HK-2 (cell line): ENCODE measurements around the gene BPI.
"Not testable (repeated sequence)": the region's sequence is repeated elsewhere in the genome, so short reads cannot be mapped to it uniquely, and the experiment has no call there.

Experiments used
- DNase-seq: peaks from one replicate; pipeline ENCODE4 v3.0.0-alpha.2; 2018; ENCODE audit not compliant: unreplicated experiment

The BPI gene

DNA sequence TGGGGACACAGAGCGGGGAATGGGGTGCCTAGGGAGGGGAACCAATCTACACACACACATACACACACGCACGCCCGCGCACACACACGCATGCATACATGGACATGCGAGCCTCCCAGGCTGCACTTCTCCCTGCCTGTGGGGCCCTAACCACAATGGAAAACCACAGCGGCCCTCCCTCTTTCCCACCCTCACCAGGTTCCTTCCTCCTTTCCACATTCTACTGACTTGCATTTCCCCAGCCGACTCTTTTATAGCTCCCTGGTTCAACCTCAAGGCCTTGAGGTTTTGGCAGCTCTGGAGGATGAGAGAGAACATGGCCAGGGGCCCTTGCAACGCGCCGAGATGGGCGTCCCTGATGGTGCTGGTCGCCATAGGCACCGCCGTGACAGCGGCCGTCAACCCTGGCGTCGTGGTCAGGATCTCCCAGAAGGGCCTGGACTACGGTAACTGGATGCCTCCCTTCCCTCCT, at the start of gene BPI:
BPI (plus strand) TSS at position 249 of the 472 bp plus-strand sequence; CDS start at position 317, 68 bp downstream.
- no peak for DNase-seq

DNA sequence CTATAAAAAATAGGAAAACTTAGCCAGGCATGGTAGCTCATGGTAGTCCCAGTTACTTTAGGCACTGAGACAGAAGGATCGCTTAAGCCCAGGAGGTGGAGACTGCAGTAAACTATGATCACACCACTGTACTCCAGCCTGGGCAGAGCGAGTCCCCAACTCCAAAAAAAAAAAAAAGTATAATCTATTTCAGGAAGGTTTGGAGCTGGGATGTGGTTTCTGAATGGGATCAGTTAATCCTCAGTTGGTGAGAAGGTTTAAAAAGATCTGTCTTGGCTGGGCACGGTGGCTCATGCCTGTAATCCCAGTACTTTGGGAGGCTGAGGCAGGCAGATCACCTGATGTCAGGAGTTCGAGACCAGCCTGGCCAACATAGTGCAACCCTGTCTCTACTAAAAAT, 49.3 kb upstream of the BPI start:
- not testable (repeated sequence) for DNase-seq

DNA sequence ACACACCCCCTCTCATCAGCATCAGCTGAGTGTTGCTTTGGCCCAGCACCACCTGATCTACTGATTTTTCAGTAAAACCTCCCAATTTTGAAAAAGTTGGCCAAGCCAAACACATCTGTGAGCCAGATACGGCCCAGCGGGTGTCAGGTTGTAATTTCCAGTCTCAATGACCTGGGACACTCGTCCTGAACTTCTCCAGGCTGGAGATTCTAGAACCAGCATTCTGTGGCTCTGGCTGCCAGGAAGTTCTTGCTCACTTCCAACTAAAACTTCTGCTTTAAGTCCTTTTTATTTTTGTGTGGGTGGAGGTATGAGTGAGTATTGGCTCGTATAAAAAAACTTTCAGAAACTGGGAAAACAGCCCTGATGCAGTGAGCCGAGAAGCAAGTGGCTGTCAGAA, 48.6 kb upstream of the BPI start:
- DNase-seq: no peak

DNA sequence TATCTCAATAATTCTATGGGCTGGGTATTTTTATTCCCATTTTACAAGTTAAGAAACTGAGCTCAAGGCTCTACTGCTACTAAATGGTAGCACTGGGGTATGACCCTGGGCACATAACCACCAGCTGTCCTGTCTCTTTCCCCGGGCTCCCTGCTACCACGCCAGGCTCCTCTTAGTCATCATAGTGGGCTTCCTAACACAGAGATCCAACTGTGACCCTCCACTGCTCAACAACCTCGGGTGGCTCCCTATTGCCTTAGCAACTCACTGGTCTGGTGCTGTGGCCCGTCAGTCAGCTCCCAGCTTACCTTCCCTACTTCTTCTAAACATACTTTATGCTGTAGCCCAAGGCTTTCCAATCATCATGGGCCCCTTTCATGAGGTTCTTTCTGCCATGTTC, 47.9 kb upstream of the BPI start:
- DNase-seq: no peak

DNA sequence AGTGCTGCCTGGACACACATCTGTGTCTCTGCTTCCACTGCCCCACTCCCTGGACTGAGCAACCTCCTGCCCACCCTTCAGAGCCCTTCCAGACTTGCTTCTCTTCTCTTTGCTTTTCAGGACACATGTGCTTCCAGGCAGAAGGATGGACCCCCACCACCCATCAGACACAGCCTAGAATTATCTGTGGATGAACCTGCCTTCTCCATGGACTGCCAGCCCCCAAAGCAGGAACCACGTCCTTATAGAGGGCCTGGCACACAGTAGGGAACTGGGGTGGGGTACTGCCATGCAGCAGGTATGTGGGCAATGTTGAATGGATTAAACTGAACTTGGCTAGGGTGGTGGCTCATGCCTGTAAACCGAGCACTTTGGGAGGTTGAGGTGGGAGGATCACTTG, 47.0 kb upstream of the BPI start:
- DNase-seq: no peak

DNA sequence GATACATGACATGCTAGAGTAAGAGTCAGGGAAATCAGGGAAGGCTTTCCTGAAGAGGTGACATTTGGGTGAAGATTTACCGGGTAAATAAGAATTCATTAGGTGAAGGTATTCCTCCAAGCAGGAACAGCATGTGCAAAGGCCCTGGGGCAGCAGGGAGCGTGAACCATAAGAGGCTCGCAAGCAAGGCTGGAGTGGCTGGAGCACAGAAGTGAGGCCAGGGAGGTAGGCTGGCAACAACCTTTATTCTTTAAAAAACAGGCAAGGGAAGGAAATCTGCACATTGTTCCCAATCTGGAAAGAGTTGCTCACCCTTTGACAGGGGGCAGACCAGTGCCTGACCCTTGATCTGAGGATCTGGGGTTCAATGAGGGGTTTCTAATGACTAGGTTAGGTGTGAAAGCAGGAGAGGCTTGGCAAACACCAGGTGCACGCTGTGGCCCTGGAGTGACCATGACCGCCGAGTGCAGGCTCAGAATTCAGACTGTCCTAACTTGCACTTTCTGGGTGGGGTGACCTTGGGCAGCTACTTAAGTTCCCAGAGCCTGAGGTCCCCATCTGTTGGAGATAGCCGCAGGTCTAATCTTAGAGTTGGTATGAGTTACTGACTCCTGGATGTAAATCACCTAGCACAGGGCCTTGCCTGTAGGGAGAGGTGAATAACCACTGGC, 45.3 kb upstream of the BPI start:
- no peak for DNase-seq

DNA sequence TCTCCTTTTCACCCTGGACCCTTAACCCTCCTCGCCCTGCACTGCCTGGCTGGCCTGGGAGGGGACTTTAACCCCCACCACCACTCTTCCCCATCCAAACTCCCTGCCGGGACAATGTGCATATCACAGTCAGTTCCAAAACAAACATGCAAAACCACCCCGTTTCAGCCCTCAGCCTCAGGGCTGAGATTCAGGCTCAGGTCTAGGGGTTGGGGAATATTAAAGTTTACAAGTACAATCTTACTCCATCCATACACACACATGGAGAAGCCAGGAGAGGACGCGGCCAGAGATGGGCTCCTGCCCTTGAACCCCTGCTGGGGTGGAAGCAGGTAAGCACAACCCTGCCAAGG, 44.0 kb upstream of the BPI start:
- no peak for DNase-seq

DNA sequence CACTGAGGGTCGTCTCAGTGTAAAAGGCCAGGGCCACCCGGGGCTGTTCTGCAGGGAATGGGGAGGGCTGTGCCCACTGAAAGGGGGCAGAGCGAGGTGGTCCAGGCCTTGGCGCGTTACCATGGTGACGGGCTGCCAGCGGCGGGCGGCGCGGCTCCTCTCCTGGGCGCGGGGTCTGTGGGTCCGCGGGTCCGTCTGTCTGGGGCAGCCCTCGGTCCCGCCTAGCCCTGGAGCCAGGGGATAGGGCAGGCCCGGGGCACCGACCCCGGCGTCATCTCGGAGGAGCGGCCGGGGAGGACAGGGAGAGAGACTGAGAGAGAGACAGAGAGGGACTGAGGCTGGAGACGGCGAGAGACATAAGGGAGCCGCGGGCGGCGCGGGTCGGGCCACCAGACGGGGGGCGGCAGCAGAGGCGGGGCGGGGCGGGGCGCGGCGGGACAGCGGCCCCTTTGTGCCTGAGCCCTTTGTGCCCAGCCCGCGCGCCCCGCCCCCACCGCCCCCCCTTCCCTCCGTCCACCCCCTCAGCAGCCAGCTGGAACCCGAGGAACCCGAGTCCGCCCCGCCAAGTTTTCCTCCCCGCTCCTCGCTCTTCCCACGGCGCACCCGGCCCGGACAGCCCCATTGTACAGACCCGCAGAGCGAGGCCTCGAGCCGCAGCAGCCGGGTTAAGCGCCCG, 43.4 kb upstream of the BPI start, which contains the start of gene KIAA1755:
KIAA1755 (minus strand) TSS at position 358 of the 676 bp plus-strand sequence; CDS start at position 123, 235 bp downstream.
- DNase-seq: no peak

DNA sequence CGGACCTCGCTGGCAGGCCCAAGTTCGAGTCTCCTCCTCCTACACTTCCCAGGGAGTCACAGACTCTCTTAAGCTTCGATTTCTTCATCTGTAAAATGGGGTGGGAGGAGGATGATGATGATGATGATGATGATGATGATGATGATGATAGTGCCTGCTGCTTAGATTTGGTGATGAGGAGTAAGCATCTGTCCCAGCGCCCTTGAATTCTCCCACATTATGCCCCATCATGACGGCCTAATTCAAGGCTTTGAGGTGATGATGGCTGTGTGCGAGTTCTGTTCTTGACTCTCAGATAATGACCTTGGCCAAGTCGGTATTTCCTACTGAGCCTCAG, 42.9 kb upstream of the BPI start:
- no peak for DNase-seq

DNA sequence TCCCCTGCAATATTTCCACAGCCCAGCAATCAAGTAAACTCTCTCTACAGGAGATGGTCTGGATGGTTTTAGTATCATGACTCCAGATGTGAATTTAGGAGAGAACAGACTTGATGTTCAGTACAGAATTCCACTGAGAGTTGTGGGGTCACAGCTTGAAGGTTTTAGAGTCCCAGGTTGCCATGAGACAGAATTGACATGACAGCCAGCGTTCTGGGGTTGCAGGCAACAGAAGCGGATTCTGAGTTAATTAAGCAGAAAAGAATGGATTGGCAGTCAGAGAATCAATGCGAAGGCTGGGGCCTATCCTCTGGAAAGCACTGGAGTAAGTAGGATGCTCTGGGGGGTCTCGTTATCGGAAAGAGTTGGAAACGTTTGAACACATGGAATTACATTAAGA, 41.0 kb upstream of the BPI start:
- no peak for DNase-seq

DNA sequence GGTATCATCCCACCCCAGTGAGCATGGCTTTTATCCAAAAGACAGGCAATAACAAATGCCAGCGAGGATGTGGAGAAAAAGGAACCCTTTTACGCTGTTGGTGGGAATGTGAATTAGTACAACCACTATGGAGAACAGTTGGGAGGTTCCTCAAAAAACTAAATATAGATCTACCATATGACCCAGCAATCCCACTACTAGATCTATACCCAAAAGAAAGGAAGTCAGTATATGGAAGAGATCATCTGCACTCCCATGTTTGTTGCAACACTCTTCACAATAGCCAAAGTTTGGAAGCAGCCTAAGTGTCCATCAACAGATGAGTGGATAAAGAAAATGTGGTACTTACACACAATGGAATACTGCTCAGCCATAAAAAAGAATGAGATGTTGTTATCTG, 37.5 kb upstream of the BPI start:
- DNase-seq: no peak

DNA sequence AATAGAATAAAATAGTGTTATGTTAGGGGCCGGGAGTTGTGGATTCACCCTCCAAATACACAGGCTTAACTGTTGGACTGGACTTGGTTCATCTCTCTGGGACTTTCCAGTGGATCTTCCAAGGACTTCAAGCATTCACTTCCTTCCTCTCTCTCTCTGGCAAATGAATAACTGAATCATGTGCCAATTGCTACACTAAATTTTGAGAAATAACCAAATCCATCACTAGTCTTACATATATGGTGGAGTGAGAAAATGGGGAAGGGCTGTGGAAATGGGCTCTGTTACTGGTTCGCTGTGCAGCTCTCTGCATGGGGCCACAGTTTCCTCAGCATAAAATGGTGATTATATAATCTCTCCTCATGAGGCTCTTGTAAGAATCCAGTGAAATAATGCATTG, 36.7 kb upstream of the BPI start:
- DNase-seq: no peak

DNA sequence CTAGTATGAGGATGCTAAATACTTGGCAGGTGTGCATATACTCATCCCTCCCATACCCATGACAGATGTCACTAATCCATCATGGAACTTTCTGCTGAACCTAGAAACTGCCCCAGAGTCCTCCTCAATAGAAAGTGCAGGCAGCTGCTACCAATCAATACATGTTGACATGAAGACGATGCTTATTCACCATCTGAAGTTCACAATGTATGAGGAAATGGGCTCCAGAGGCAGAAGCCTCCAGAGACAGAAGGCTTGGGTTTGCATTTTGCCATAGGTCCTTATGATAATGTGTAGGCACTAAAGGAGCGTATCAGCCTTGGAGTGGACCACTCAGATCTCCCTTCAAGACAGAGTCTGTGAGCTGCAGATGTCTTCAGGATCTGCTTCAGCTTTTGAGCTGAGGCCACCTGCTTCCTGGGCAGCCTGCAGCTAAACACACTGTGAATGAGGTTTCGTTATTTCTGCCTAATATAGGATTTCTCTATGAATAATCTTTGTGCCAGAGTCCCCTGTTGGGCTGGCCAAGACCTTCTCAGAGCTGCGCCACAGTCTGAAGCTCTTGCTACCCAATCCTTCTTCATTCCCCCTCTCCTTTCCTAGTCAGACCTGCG, 35.9 kb upstream of the BPI start:
- DNase-seq: no peak

DNA sequence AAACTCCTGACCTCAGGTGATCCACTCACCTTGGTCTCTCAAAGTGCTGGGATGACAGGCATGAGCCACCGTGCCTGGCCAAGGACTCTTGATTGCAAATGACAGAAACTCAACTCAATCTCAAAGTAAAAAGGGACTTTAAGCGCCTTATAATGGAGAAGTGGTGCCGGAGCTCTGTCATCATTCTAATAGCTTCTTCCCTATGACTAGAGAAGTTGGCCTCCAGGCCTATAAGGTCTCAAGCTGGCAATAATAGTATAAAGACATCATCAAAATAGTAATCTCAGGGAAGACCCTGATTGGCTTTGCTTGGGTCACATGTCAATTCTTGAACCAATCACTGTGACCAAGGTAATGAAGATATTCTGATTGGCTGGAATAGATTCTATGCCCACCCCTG, 34.9 kb upstream of the BPI start:
- no peak for DNase-seq

DNA sequence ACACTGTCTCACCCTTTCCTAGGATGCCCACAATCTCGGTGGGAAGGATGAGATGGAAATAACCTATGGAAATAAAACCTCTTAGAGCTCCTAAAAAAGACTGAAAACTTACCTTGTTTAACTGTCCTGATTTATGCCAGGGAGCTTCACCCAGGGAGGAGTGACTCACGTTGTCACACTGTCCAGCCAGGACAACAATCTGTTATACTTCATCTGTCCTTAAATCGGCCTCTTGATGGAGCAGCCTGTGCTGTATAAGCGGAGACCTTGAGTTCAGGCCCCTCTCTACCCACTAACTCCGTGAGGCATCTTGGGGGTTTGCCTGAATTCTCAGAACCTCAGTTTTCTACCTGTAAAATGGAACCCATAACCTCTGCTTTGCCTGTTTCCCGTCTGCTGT, 34.2 kb upstream of the BPI start:
- DNase-seq: no peak

DNA sequence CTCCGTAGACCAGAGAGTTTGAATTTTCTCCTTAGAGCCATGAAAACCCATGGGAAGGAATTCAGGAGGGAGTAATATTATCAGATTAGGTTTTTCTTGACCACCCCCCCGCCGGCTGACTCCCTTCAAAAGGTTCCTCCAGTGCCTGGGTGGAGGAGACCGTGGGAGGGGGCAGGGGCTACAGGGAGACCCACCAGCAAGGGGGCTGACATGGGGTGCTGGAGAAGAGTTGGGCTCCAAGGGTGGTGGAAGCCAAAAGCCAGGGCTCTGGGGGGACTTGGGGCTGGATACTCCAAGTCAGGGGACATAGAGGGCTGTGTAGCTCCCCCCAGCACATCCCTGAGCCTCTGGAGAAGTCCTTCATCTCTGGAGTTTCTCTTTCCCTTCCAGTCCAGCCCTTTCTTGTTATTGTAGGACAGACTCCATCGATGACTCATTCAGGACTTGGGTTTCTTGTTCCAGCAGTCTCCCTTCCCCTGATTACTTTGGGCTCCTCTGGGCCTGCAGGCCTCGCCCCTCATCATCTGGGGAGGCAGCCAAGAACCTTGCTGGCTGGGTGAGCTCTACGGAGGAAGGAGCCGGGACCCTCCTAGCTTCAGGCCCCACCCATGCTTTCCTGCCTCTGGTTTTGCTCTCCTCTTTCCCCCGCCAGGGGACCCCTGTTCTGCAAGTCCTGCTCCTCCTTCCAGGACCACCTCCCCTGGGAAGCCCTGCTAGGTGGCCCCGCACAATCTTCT, 32.9 kb upstream of the BPI start:
- no peak for DNase-seq

DNA sequence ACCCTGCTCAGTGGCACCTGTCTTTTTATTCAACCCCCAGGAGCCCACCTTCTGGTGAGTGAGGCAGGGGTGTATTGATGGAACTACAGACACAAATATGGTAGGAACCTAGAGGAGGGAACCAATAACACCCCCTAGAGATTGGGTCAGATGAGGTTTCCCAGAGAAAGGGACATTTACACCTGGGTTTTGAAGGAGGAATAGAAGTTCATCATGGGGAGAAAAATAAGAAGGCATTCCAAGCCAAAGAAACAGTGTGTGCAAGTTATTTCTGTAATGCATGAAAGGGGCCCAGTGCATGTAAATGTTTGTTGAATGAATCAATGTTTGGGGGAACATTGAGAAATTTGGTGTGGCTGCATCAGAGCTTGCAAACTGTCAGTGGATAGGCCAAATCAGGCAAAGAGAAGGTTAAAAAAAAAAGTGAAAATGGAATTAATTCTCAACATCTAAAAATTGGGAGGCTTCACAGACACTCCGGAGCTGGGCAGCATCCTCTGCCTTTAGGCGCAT, 32.3 kb upstream of the BPI start:
- no peak for DNase-seq

DNA sequence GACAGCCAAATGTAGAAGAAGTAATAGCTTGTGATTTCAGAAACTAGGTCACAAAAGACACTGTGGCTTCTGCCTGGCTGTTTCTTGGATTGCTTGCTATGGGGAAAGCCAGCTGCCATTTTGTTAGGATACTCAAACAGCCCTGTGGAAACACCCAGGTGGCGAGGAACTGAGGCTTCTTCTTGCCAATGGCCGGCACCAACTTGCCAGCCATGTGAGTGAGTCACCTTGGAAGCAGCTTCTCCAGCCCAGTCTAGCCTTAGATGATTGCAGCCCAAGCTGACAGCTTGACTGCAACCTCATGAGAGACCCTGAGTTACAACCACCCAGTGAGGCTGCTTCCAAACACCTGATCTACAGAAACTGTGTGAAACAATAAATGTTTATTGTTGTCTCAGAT, 31.6 kb upstream of the BPI start:
- DNase-seq: no peak

DNA sequence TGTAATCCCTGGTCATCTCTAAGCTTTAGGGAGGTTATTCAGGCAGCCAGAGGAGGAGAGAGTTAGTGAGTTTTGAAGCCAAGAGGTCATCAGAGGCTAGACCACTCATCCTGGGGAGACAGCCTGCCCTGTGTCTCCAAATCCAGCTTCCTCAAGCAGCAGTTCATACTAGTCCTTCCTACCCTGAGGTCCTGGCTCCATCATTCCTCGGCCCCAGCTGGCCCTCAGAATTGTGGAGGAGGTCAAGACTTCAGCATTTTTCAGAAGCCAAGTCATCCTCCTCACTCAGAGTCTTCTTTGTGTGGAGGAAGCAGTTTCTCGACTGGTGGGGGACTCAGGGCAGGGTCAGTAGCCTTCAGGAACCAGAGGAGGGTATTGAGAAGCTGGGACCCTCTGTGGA, 31.0 kb upstream of the BPI start:
- DNase-seq: no peak

DNA sequence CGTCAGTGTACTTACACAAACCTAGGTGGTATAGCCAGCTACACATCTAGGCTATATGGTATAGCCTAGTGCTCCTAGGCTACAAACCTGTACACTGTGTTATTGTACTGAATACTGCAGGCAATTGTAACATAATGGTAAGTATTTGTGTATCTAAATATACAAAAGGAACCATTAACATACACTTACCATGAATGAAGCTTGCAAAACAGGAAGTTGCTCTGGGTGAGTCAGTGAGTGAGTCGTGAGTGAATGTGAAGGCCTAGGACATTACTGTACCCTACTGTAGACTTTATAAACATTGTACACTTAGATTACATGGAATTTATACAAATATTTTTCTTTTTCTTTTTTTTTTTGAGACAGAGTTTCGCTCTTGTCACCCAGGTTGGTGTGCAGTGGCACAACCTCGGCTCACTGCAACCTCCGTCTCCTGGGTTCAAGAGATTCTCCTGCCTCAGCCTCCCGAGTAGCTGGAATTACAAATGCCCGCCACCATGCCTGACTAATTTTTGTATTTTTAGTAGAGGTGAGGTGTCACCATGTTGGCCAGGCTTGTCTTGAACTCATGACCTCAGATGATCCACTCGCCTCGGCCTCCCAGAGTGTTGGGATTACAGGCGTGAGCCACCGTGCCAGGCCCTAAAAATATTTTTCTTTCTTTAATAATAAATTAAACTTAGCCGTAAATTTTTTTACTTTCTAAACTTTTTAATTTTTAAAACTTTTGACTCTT, 28.0 kb upstream of the BPI start:
- no peak for DNase-seq

DNA sequence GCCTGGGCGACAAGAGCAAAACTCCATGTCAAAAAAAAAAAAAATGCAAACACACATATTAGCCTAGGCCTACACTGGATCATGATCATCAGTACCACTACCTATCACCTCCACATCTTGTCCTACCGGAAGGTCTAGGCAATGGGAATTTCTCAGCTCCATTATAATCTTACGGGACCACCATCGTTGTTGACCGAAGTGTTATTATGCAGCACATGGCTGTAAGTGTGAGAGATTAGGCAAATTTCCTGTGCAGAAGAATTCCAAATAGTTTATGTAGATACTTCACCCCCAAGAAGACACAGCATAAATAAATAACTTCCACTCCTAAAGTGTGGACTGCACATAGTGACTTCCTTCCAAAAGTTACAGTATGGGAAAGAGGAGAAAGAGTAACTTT, 26.7 kb upstream of the BPI start:
- no peak for DNase-seq

DNA sequence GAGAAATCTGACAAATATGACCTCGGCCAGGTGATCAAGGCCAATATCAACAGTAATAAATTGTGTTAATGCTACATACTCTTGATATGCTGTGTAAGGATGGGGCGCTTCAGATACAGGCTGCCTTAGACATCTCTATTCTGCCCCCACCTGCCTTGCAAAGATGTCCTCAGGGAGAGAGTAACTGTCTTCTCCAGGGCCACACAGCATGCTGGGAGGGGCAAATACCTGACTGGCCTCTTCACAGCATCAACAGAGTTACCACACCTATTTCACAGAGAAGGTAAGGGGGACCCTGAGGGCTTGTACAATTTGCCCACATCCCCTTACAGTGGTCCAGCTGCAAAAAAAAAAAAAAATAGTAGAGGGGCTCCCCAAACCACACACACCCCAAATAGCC, 26.3 kb upstream of the BPI start:
- no peak for DNase-seq
